Activated CD8-positive, alpha-beta T cell treated with anti-CD3 and anti-CD28 coated beads, Interleukin-2, amount 10 ng/mL, durations not matched to agents 7 days and 5 days (primary cell): ENCODE data around the gene ASMT. TPM values are rescaled to one million over a fixed set of nuclear protein-coding genes. Genes with fewer than 3 reads are reported as not detected.
"Not testable (repeated sequence)": the region's sequence is repeated elsewhere in the genome, so short reads cannot be mapped to it uniquely, and the experiment has no call there.

Experiments used
- ATAC-seq: fragments of 150-1000 bp; cut with Tn5 transposase; one replicate; pipeline ENCODE4 v1.10.0; 2021; ENCODE audit warnings: moderate library complexity
- CTCF ChIA-PET: fragments of 350-600 bp; sonication (Branson Sonifier 250); formaldehyde crosslinking; loops from one replicate; lab custom pipeline; 2021; ENCODE audit warnings: antibody characterized with exemption; lab: Charles Lee
- POLR2A ChIA-PET: fragments of 350-600 bp; sonication (Branson Sonifier 250); formaldehyde crosslinking; loops from one replicate; lab custom pipeline; 2021; ENCODE audit warnings: antibody characterized with exemption; lab: Charles Lee
- DNase-seq: peaks from one replicate; pipeline ENCODE4 v3.0.0-alpha.2; 2020
- H3K27ac Mint-ChIP-seq: one replicate; pipeline ENCODE4 v1.8.0; 2021; ENCODE audit warnings: mild to moderate bottlenecking, mixed read lengths
- H3K27me3 Mint-ChIP-seq: one replicate; pipeline ENCODE4 v1.8.0; 2021; ENCODE audit warnings: low read depth, mixed read lengths
- H3K36me3 Mint-ChIP-seq: one replicate; pipeline ENCODE4 v1.8.0; 2021; ENCODE audit warnings: low read depth, mixed read lengths
- H3K4me1 Mint-ChIP-seq: one replicate; pipeline ENCODE4 v1.8.0; 2021; ENCODE audit warnings: low read depth, mixed read lengths
- H3K4me3 Mint-ChIP-seq: one replicate; pipeline ENCODE4 v1.8.0; 2021; ENCODE audit warnings: mild to moderate bottlenecking, mixed read lengths
- H3K9me3 Mint-ChIP-seq: one replicate; pipeline ENCODE4 v1.8.0; 2022; ENCODE audit warnings: mixed read lengths; ENCODE audit not compliant: insufficient read depth
- total RNA-seq, 2 experiments: library from RNA; stranded (reverse); gene quantifications; one replicate each; pipeline ENCODE4 v1.2.3, GENCODE V29; 2021

The ASMT gene
- total RNA-seq, 2 experiments from 2014 or later = 0.29 TPM; not detected in 1

- ATAC-seq = no peak
- Mint-ChIP-seq H3K9me3 (no peaks in the 10 kb centered on the region), H3K36me3 (no peaks in the 10 kb centered on the region), H3K27me3 (no peaks in the 10 kb centered on the region), H3K4me3 (no peak overlapping the region), H3K4me1 (peaks cover 9% of the 10 kb centered on the region), H3K27ac (no peak overlapping the region)
- ChIA-PET CTCF (no interaction called here), POLR2A (no interaction called here)
- no peak for DNase-seq
Observed at GRCh38 chrX:1623691-1624090, 8.8 kb downstream of the ASMT start.

DNA sequence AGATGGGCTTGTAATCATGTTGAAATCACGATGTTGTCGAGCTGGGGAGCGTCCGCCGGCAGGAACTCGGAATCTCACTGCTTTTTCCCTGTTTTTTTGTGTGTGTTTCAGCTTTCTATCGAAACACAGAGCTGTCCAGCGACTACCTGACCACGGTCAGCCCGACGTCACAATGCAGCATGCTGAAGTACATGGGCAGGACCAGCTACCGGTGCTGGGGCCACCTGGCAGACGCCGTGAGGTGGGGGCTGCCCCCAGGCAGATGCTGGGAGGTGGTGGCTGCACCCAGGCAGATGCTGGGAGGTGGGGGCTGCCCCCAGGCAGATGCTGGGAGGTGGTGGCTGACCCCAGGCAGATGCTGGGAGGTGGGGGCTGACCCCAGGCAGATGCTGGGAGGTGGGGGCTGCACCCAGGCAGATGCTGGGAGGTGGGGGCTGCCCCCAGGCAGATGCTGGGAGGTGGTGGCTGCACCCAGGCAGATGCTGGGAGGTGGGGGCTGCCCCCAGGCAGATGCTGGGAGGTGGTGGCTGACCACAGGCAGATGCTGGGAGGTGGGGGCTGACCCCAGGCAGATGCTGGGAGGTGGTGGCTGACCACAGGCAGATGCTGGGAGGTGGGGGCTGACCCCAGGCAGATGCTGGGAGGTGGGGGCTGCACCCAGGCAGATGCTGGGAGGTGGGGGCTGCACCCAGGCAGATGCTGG is 9.4 kb downstream of the ASMT start:
- H3K4me1 Mint-ChIP-seq, H3K4me3 Mint-ChIP-seq, H3K9me3 Mint-ChIP-seq, H3K27me3 Mint-ChIP-seq, H3K27ac Mint-ChIP-seq, DNase-seq, CTCF ChIA-PET, H3K36me3 Mint-ChIP-seq, ATAC-seq, POLR2A ChIA-PET: not testable (repeated sequence)

- POLR2A ChIA-PET, H3K9me3 Mint-ChIP-seq, H3K36me3 Mint-ChIP-seq, ATAC-seq, CTCF ChIA-PET, H3K4me1 Mint-ChIP-seq, DNase-seq, H3K27ac Mint-ChIP-seq, H3K4me3 Mint-ChIP-seq, H3K27me3 Mint-ChIP-seq: not testable (repeated sequence)
Observed at GRCh38 chrX:1624861-1625215, 10.0 kb downstream of the ASMT start.

- Mint-ChIP-seq H3K36me3 (no peaks in the 10 kb centered on the region), H3K4me1 (no peaks in the 10 kb centered on the region), H3K27ac (no peak overlapping the region), H3K27me3 (no peaks in the 10 kb centered on the region), H3K4me3 (no peak overlapping the region), H3K9me3 (no peaks in the 10 kb centered on the region)
- ChIA-PET CTCF (no interaction called here), POLR2A (no interaction called here)
- DNase-seq (no peak), ATAC-seq (no peak)
Observed at GRCh38 chrX:1629244-1629643, 14.4 kb downstream of the ASMT start.

- H3K4me1 Mint-ChIP-seq = peaks cover 2% of the 10 kb centered on the region
- ATAC-seq (no peak), DNase-seq (no peak)
- no peaks in the 10 kb centered on the region for H3K36me3 Mint-ChIP-seq
- no peak overlapping the region for H3K4me3 Mint-ChIP-seq
- CTCF ChIA-PET = no interaction called here
- POLR2A ChIA-PET = no interaction called here
- H3K27ac Mint-ChIP-seq = no peak overlapping the region
- H3K9me3 Mint-ChIP-seq = peaks cover 9% of the 10 kb centered on the region
- H3K27me3 Mint-ChIP-seq = peaks cover 2% of the 10 kb centered on the region
Observed at GRCh38 chrX:1646009-1646408, 31.1 kb downstream of the ASMT start.

- no peak overlapping the region for H3K4me3 Mint-ChIP-seq
- no peak for ATAC-seq
- H3K36me3 Mint-ChIP-seq = no peaks in the 10 kb centered on the region
Observed at GRCh38 chrX:1649621-1650020, 34.8 kb downstream of the ASMT start.

DNA sequence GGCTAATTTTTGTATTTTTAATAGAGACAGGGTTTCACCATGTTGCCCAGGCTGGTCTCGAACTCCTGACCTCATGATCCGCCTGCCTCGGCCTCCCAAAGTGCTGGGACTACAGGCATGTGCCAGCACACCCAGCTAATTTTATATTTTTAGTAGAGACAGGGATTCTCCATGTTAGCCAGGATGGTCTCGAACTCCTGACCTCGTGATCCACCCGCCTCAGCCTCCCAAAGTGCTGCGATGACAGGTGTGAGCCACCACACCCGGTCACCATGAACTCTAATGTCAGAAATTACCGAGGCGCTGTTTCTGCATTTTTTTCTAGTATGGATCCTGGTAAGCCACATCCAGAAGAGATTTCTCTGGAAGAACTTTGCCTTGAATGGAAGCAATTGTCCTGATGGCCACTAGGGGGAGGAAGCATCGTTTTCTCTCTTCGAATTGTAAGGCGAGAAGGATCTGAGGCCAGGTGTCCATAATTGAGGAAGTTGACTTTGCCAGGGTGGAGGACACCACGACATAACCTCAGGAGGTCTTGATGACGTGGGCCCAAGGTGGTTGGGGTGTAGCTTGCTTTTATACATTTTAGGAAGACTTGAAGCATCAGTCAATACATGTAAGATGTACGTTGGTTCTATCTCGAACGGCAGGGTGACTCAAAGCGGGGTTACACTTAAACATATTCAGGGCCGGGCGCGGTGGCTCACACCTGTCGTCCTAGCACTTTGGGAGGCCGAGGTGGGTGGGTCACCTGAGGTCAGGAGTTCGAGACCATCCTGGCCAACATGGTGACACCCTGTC is 37.4 kb downstream of the ASMT start:
- H3K36me3 Mint-ChIP-seq, POLR2A ChIA-PET, ATAC-seq, H3K27ac Mint-ChIP-seq, H3K4me3 Mint-ChIP-seq, H3K27me3 Mint-ChIP-seq, CTCF ChIA-PET, H3K9me3 Mint-ChIP-seq: not testable (repeated sequence)
- H3K4me1 Mint-ChIP-seq = peaks cover 12% of the 10 kb centered on the region
- DNase-seq = peak; percentile 52

More at GRCh38 chrX:1649621-1650020, 34.8 kb downstream of the ASMT start:
- H3K9me3 Mint-ChIP-seq = peaks cover 9% of the 10 kb centered on the region
- H3K27me3 Mint-ChIP-seq = no peaks in the 10 kb centered on the region
- DNase-seq = no peak
- CTCF ChIA-PET = no interaction called here
- no peak overlapping the region for H3K27ac Mint-ChIP-seq
- H3K4me1 Mint-ChIP-seq = peaks cover 5% of the 10 kb centered on the region
- POLR2A ChIA-PET = no interaction called here

- Mint-ChIP-seq H3K9me3 (no peaks in the 10 kb centered on the region), H3K4me3 (no peak overlapping the region), H3K4me1 (peaks cover 40% of the 10 kb centered on the region), H3K27ac (no peak overlapping the region), H3K36me3 (peaks cover 24% of the 10 kb centered on the region), H3K27me3 (no peaks in the 10 kb centered on the region)
- ChIA-PET CTCF (no interaction called here), POLR2A (no interaction called here)
- ATAC-seq (no peak), DNase-seq (no peak)
Observed at GRCh38 chrX:1656379-1656778, 41.5 kb downstream of the ASMT start.

DNA sequence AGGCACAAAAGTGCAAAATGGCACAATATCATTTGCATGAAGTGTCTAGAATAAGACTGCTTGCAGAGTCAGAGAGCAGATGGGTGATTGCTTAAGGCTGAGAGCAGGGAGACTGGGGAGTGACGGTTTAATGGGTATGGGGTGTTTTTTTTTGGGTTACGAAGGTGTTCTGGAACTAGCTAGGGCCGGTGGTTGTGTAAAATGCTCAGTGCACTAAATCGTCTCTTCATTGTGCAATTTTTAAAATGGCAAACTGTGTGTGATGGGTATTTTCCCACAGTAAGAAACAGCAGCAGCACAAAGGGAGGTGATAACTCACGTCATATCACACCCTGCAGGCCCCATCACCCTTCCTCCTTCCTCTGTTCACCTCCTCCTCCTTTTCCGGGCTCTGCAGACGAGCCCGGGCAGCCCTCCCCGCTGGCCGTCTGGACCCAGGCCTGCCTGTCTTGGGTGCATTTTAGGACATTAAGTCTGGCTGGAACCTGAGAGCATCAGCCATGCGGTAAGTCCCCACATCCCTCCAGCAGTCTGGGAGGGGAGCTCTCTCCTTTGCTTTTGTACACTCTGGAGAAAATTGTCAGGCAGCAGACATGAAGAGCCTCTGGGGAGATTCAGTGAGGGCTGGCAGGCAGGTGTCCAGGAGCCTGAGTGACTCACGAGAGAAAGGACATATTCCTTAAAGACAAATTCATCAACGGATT is 42.7 kb downstream of the ASMT start:
- Mint-ChIP-seq H3K4me1 (peaks cover 42% of the 10 kb centered on the region), H3K4me3 (peak overlapping the region; percentile 95), H3K9me3 (no peaks in the 10 kb centered on the region), H3K27ac (peak overlapping the region; percentile 99), H3K27me3 (no peaks in the 10 kb centered on the region), H3K36me3 (peaks cover 29% of the 10 kb centered on the region)
- peak; percentile 43 for ATAC-seq
- CTCF ChIA-PET = no interaction called here
- POLR2A ChIA-PET = no interaction called here
- peak; percentile 78 for DNase-seq

- no peak for ATAC-seq
- peak overlapping the region; percentile 95 for H3K4me3 Mint-ChIP-seq
- DNase-seq = peak; percentile 43
- H3K9me3 Mint-ChIP-seq = no peaks in the 10 kb centered on the region
- H3K4me1 Mint-ChIP-seq = peaks cover 43% of the 10 kb centered on the region
- no peaks in the 10 kb centered on the region for H3K27me3 Mint-ChIP-seq
- peaks cover 30% of the 10 kb centered on the region for H3K36me3 Mint-ChIP-seq
- peak overlapping the region; percentile 99 for H3K27ac Mint-ChIP-seq
- CTCF ChIA-PET = no interaction called here
- POLR2A ChIA-PET = no interaction called here
Observed at GRCh38 chrX:1658071-1658491, 43.2 kb downstream of the ASMT start.

- Mint-ChIP-seq H3K9me3 (no peaks in the 10 kb centered on the region), H3K27ac (peak overlapping the region; percentile 53), H3K36me3 (peaks cover 45% of the 10 kb centered on the region), H3K4me3 (peak overlapping the region; percentile 95), H3K4me1 (peaks cover 54% of the 10 kb centered on the region), H3K27me3 (no peaks in the 10 kb centered on the region)
- ATAC-seq (no peak), DNase-seq (no peak)
- ChIA-PET POLR2A (no interaction called here), CTCF (no interaction called here)
Observed at GRCh38 chrX:1659664-1660461, 45.0 kb downstream of the ASMT start.
